Activated CD8-positive, alpha-beta T cell treated with anti-CD3 and anti-CD28 coated beads for 36 hours (primary cell): ENCODE results near the gene PALLD. TPM values are rescaled to one million over a fixed set of nuclear protein-coding genes. Genes with fewer than 3 reads are reported as not detected.
"Not testable (repeated sequence)": the region's sequence is repeated elsewhere in the genome, so short reads cannot be mapped to it uniquely, and the experiment has no call there.

Experiments
- ATAC-seq: fragments of 200-7000 bp; cut with Tn5 transposase; one replicate; pipeline ENCODE4 v1.10.0; 2021; ENCODE audit warnings: mild to moderate bottlenecking, moderate library complexity
- CTCF ChIA-PET: fragments of 350-600 bp; sonication (Branson Sonifier 250); formaldehyde crosslinking; loops from one replicate; lab custom pipeline; 2021; ENCODE audit warnings: antibody characterized with exemption; lab: Charles Lee
- POLR2A ChIA-PET: fragments of 350-600 bp; sonication (Branson Sonifier 250); formaldehyde crosslinking; loops from one replicate; lab custom pipeline; 2021; ENCODE audit warnings: antibody characterized with exemption; lab: Charles Lee
- DNase-seq: peaks from one replicate; pipeline ENCODE4 v3.0.0-alpha.2; 2020
- H3K27ac Mint-ChIP-seq: one replicate; pipeline ENCODE4 v1.8.0; 2021; ENCODE audit warnings: mild to moderate bottlenecking, mixed read lengths
- H3K27me3 Mint-ChIP-seq: one replicate; pipeline ENCODE4 v1.8.0; 2021; ENCODE audit warnings: mixed read lengths
- H3K36me3 Mint-ChIP-seq: one replicate; pipeline ENCODE4 v1.8.0; 2021; ENCODE audit warnings: low read depth, mixed read lengths
- H3K4me1 Mint-ChIP-seq: one replicate; pipeline ENCODE4 v1.8.0; 2021; ENCODE audit warnings: low read depth, mixed read lengths
- H3K4me3 Mint-ChIP-seq: one replicate; pipeline ENCODE4 v1.8.0; 2021; ENCODE audit warnings: mild to moderate bottlenecking, moderate library complexity, mixed read lengths
- H3K9me3 Mint-ChIP-seq: one replicate; pipeline ENCODE4 v1.8.0; 2021; ENCODE audit warnings: mixed read lengths
- intact Hi-C: fragments of 100-400 bp; cut with micrococcal nuclease; formaldehyde crosslinking; loops from one replicate; pipeline ENCODE4 v1.10.0; 2022
- total RNA-seq, 2 experiments: library from RNA; stranded (reverse); gene quantifications; one replicate each; pipeline ENCODE4 v1.2.3, GENCODE V29; 2021
- TF ChIP-seq, protein P1 (sequence below): fragments of 200-600 bp; IDR thresholded peaks from one replicate; pipeline ENCODE4 v1.8.0; 2022; ENCODE audit warnings: antibody characterized with exemption, mild to moderate bottlenecking

PALLD gene
- total RNA-seq, 2 experiments from 2014 or later: 0.41 to 0.60 TPM

DNA sequence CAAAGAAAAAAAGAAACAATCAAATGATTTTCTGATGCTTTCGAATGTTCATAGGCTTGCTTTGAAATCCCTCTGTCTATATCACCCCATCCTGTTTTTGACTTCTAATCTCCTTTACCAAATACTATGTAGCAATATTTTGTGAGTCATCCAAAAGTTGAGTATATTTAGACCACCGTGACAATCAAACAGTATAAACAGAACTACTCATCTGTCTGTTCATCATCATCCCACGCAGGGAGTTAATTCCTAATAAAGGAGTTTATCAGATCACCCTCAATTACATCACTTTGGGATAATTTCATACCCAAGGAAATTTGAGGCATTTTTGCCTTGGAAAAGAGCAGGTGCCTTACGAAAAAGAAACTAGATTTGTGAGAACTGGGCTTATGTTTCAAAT, 300.3 kb downstream of the PALLD start:
- POLR2A ChIA-PET: no interaction called here
- Mint-ChIP-seq H3K4me3 (no peak overlapping the region), H3K27ac (no peak overlapping the region), H3K27me3 (no peaks in the 10 kb centered on the region), H3K4me1 (no peaks in the 10 kb centered on the region), H3K9me3 (no peaks in the 10 kb centered on the region), H3K36me3 (no peaks in the 10 kb centered on the region)
- intact Hi-C loops: no loop called here
- CTCF ChIA-PET: no interaction called here
- DNase-seq (no peak), ATAC-seq (no peak)
- TF ChIP-seq, protein P1, sequence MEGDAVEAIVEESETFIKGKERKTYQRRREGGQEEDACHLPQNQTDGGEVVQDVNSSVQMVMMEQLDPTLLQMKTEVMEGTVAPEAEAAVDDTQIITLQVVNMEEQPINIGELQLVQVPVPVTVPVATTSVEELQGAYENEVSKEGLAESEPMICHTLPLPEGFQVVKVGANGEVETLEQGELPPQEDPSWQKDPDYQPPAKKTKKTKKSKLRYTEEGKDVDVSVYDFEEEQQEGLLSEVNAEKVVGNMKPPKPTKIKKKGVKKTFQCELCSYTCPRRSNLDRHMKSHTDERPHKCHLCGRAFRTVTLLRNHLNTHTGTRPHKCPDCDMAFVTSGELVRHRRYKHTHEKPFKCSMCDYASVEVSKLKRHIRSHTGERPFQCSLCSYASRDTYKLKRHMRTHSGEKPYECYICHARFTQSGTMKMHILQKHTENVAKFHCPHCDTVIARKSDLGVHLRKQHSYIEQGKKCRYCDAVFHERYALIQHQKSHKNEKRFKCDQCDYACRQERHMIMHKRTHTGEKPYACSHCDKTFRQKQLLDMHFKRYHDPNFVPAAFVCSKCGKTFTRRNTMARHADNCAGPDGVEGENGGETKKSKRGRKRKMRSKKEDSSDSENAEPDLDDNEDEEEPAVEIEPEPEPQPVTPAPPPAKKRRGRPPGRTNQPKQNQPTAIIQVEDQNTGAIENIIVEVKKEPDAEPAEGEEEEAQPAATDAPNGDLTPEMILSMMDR: no peak

DNA sequence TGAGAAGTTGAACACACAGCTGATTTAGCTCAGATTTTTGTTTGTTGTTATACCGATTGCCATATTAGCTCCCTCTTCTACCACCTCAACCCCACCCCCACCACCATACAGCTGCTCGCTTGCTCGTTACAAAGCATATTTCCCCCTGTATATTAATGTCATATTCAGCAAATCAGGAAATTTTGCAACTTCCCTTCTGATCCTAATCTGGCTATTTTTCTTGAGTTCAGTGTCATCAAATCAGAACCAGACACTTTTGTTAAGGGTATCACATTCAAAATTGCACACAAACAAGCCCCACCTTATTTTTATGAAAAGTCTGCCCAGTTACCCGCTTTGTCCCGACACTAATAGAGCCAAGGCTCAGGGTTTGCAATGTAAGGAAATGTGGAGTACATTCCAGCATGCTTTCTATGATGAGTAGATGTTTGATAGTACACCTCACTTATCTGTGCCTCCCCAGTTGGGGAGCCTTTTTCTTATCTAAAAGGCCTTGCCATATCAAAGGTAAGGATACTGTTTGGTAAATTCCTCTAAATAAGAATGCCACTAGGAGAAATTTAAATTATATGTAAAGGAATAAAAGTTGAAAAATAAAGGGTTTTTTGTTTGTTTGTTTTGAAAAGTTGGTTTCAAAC, 301.0 kb downstream of the PALLD start:
- Mint-ChIP-seq H3K36me3 (no peaks in the 10 kb centered on the region), H3K27ac (no peak overlapping the region), H3K27me3 (no peaks in the 10 kb centered on the region), H3K9me3 (no peaks in the 10 kb centered on the region), H3K4me3 (no peak overlapping the region), H3K4me1 (no peaks in the 10 kb centered on the region)
- TF ChIP-seq, protein P1: no peak
- intact Hi-C loops: no loop called here
- no peak for ATAC-seq
- POLR2A ChIA-PET: no interaction called here
- CTCF ChIA-PET: no interaction called here
- no peak for DNase-seq

DNA sequence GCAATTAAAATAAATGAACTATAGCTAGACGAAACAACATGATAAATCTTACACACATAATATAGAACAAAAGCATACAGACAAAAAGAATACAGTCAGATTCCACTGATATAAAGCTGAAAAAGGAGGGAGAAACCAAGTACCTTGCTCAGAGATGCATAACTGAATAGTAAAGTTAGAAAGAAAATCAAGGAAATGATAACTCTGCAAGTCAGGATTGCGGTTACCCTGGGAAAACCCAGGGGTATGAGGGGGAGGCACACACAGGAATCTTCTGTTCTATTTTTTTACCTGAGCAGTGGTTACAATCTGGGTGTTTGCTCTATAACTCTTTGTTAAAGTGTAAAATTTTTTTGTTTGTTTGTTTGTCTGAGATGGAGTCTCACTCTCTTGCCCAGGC, 304.1 kb downstream of the PALLD start:
- Mint-ChIP-seq H3K4me1 (no peaks in the 10 kb centered on the region), H3K27ac (no peak overlapping the region), H3K4me3 (no peak overlapping the region), H3K27me3 (no peaks in the 10 kb centered on the region), H3K9me3 (no peaks in the 10 kb centered on the region), H3K36me3 (no peaks in the 10 kb centered on the region)
- DNase-seq (no peak), ATAC-seq (no peak)
- CTCF ChIA-PET: no interaction called here
- intact Hi-C loops: no loop called here
- TF ChIP-seq, protein P1: no peak
- POLR2A ChIA-PET: no interaction called here

DNA sequence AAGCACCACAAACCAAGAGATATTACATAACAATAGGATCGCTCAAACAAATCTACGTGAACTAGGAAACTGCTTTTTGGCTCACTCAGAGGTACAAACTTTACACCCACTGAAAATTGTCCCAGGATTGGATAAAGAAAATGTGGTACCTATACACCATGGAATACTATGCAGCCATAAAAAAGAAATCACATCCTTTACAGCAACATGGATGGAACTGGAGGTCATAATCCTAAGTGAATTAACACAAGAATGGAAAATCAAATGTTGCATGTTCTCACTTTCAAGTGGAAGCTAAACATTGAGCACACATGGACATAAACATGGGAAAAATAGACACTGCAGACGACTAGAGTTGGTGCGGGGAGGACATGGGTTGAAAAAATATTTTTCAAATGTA, 305.4 kb downstream of the PALLD start:
- no peak overlapping the region for H3K27ac Mint-ChIP-seq
- POLR2A ChIA-PET: no interaction called here
- CTCF ChIA-PET: no interaction called here
- no peaks in the 10 kb centered on the region for H3K36me3 Mint-ChIP-seq
- DNase-seq (no peak), ATAC-seq (no peak)
- TF ChIP-seq, protein P1: no peak
- no peaks in the 10 kb centered on the region for H3K9me3 Mint-ChIP-seq
- H3K27me3 Mint-ChIP-seq: no peaks in the 10 kb centered on the region
- H3K4me3 Mint-ChIP-seq: no peak overlapping the region
- intact Hi-C loops: no loop called here
- H3K4me1 Mint-ChIP-seq: no peaks in the 10 kb centered on the region

DNA sequence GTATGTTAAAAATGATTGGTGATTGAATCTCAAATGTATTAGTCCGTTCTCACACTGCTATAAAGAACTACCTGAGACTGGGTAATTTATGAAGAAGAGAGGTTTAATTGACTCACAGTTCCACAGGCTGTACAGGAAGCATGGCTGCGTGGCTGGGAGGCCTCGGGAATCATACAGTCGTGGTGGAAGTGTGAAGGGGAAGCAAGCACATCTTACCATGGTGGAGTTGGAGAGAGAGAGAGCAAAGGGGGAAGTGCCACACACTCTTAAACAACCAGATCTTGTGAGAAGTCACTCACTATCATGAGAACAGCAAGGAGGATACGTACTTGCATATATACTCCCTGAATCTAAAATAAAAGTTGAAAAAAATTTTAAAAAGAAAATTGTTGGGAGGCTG, 306.2 kb downstream of the PALLD start:
- H3K9me3 Mint-ChIP-seq, H3K36me3 Mint-ChIP-seq, intact Hi-C loops, H3K4me1 Mint-ChIP-seq, ATAC-seq, CTCF ChIA-PET, DNase-seq, POLR2A ChIA-PET, H3K27me3 Mint-ChIP-seq, H3K27ac Mint-ChIP-seq, H3K4me3 Mint-ChIP-seq: not testable (repeated sequence)
